ENCODE data around the gene BIN1.
"Not testable (repeated sequence)": the region's sequence is repeated elsewhere in the genome, so short reads cannot be mapped to it uniquely, and the experiment has no call there.

The BIN1 gene

DNA sequence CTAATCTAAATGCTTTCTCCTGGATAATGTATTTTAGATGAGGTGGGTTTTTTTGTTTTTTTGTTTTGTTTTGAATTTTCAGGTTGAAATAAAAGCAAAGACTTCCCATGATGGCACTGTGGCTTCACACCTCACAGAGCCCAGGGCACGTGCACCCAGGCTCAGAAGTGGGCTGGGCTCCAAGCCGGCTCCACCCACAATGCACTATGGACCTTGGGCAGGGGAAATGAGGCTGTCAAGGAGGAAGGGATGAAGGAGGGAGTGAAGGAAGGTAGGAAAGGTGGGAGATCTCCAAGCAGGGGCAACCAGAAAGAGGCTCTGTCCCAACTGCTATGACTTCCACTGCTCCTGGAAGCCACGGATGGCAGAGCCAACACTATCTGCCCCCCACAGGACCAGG, 60.4 kb downstream of the BIN1 start:
- DNase-seq (ENCODE audit: low spot score): no peak

DNA sequence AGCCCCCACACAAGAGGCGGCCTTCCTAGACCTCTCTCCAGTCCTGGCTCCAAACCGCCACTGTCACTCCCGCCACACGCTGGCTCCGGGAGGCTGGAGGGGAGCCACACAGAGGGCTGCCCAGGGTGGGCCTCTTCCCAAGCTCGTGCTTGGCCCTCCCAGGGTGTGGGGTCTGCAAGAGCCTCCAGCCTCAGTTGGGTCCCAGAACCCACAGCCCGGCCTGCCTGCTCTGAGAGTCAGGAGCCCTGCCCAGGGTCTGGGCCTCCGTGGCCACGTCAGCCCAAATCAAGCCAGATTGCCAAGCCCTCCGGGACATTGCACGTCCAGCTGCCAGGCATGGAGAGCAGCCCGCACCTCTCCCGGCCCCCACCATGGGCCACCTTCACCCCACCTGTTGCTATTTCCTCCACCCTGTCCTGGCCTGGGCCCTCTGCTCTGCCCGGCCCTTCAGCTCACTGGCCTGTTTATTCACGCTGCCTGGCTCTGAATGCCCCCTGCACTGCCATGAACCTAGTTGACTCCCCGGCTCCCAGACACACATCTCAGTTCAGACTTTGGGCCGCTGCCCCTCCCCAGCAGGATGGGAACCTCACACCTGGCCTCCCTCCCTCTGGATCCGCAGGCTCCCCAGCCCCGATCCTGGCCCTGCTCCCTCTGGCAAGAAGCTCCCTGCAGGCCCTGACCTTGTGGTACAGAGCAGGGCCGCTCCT, 61.0 kb downstream of the BIN1 start:
- no peak for DNase-seq (ENCODE audit: low spot score)

DNA sequence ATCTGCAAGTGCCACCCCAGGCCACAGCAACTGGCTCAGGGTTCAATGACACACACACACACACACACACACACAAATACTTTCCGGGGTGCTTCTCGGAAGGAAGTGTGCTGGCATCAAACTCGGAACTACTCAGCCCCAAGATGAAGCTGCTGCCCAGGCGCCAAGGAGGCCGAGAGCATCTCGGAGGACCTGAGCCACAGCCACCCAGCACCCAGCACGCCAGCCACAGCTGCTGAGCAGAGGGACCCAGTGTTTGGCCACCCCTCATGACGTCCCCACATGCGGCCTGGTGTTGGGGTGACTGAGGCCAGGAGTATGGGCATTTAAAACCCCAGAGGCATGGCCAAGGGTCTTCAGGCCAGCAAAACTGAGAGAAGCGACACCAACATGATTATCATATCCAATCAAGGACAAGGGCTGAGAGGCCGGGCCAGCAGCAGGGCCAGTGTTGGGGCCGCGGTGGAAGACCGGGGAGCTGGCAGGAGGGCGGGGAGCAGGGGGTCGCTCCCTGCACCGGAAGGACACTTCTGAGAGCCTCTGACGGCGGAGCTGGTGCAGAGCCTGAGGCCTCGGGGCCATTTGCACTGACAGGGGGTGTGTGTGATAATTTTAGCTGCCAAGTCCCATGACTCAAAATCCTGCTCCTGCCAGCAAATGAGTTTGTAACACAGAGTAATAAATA, 61.8 kb downstream of the BIN1 start:
- no peak for DNase-seq (ENCODE audit: low spot score)

DNA sequence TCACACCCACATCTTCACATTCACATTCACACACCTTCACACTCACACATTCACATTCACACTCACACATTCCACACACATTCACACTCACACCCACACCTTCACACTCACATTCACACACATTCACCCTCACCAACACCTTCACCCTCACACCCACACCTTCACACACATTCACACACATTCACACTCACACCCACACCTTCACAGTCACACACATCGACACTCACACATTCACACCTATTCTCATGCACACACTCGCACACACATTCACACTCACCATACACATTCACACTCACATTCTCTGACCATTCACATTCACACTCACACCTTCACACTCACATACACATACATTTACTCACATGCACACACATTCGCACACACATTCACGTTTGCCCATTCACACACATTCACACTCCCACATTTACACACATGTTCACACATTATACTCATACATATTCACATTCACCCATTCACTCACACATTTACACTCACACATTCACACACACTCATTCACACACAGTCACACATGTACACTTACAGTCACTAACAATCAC, 62.7 kb downstream of the BIN1 start:
- no peak for DNase-seq (ENCODE audit: low spot score)

DNA sequence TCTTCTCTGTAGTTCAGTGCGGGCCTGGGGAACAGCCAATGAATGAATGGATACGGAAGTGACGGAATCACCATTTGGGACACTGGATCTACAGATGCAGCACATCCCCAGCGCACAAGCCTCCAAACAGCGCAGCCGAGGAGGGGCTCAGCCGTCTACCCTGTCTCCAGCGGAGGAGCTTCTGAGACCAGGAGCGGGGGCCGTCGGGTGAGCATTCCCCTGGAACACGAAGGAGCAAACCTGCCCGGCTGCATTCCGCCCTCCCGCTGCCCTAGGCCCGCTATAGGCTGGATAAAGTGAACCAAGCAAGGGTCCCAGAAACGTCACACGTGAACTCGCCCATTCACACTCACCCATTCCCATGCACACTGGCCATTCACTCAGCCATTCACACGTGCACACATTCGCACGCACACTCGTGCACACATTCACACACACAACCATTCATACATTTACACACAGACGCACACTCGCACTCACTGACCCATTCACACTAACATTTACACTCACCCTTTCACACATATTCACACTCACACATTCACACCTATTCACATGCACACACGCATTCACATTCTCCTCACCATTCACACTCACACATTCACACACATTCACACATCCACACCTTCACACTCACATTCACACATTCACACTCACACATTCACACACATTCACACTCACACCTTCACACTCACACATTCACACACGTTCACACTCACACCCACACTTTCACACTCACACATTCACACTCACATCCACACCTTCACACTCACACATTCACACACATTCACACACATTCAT, 63.4 kb downstream of the BIN1 start:
- no peak for DNase-seq (ENCODE audit: low spot score)

DNA sequence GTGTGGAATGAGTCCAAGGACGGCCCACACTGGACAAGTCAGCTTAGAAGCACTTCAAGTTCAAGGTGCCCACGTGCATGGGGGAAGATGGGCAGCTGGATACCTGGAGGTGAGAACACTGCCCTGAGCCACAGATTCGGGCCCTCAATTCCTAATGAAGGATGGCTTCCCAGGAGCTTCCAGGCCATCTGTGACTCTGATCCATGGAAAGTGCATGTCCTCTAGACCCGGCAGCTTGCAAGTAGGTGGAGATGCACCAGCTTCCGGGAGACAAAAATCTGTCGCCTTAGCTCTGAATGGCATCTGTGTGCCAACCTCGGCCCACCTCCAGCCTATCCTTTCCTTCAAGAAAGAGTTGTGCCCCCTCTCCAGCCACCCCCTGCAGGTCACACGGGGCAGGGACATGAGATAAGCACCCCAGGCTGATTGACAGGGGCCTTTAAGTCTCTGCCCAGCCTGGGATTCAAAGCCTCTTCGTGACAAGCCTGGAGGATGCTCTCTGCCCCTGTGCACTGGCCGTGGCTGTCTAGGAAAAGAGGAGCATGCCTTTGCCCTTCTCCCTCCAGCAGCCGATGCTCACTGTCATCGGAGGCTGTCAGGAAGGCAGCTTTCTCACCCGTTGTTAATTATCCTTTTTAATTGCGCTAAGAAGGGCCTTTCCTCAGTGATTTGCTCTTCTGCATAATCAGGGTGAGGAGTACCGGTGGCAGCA, 65.5 kb downstream of the BIN1 start:
- no peak for DNase-seq (ENCODE audit: low spot score)

DNA sequence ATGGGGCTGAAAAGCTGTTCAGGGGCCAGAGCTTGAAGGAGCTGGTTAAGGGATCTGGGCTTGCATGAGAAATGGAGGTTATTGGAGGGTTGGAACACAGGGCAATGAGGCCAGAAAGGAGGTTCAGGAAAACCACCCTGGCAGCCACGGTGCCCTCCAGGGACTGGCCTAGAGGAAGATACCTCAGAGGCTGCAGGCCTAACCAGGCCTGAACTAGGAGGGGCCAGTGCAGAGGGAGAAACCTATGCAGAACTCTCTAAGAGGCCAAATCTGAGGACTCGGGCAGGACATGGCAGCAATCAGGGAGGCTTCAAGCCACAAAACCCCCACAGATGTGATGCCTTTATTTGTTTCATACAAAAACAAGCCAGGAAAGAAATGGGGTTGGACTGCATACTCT, 66.8 kb downstream of the BIN1 start:
- DNase-seq (ENCODE audit: low spot score): no peak

DNA sequence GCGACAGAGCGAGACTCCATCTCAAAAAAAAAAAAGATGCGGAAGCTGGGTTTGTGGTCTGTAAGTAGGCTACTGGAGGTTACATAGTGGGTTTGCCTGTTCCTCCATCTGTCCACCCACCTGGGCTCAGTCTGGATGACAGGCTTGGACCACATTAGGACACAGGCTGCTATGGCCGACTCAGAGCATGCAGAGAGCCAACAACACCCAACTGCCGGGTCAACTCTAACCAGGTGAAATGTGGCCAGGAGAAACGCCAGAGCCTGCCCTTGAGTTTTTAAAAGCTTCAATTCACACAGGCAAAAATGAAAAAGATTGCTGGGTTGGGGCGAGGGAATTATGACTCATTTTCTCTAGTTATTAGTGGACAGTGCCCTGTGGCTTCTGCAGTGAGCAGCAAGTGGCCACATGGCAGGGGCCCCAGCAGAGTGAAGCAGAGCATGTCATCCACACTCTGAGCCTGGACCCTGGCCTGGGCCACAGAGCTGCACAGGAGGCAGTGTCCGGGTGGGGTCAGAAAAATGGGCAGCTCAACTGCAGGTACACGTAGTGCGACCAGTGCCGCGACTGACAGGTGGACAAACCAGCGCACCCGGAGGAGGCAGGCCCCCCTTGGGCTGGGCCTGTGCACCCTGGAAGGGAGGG, 67.4 kb downstream of the BIN1 start:
- DNase-seq (ENCODE audit: low spot score): no peak

DNA sequence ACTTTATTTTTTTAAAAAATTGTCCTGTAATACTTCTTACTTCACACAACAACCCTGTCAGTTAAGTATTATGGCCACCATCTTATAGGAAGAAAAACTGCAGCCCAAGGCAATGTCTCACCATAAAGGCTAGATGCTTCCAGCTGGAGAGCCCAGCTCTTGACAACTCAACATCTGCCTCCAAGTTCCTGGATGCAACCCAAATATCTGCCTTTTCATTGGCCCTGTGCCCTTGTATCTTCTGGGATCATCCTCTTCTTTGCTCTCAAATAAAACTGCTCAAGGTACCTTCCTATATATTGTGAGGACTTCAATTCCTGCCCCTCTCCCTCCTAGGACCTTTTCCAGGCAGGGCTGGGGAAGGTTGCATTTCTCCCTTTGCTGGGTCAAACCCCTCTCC, 69.5 kb downstream of the BIN1 start:
- DNase-seq (ENCODE audit: low spot score): no peak

DNA sequence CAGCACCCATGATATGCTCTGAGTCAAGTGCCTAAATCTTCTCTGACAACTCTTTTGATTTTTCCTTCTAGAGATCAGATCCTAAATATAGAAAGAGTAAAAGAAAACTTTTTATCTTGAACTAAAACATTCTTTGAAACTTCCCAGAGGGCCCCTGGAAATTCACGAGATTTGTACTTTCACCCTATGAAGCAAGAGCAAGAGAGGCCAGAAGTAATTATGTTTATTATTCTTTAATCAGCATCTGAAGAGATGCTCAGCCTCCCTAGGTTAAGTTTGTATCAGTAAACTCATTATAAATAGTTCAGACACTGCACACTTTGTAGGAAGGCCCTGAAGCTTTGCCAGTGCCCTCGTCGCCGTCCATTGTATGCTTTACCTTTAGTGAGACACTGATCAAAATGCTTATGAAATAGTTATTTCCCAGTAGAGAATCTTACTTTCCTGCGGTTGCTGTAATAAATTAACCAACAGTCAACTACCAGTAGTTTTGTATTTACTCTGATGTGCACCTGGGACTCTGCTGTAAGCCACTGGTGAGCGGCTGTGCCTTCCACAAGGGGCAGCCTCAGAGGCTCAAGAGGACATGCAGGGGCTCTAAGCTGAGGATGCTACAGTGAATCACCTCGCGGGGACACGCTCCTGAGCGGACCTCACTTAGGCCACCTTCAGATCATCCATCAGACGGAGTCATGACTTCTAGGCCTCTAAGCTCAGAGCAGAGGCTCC, 71.9 kb downstream of the BIN1 start:
- no peak for DNase-seq (ENCODE audit: low spot score)

DNA sequence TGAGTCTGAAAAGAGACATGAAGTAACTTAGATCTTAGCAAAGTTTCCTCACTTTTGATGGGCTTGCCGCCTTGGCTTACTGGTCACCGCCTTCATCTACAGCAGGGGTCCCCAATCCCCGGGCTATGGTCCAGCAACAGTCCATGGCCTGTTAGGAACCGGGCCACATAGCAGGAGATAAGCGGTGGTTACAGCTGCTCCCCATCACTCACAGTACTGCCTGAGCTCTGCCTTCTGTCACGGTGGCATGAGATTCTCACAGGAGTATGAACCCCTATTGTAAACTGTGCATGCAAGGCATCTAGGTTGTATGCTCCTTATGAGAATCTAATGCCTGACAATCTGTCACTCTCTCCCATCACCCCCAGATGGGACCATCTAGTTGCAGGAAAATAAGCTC, 72.9 kb downstream of the BIN1 start:
- DNase-seq (ENCODE audit: low spot score): no peak

DNA sequence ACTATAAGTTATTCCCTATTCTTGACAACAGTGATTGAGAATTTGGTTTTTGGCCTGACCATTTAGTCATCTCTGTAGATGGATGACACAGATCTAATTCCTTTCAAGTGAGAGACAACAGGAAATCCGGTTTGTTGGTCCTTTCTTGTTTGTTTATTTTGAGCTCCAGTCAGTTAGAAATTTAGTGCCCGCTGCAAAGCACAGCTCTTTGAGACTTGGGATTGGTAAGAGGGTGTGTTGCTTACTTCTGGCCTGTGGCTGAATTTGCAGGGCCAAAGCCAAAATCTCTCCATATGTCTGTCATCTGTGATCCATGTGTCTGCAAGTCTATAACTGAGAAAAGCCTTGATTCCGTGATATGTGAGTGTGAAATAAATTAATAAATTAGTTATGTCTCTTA, 74.3 kb downstream of the BIN1 start:
- no peak for DNase-seq (ENCODE audit: low spot score)

DNA sequence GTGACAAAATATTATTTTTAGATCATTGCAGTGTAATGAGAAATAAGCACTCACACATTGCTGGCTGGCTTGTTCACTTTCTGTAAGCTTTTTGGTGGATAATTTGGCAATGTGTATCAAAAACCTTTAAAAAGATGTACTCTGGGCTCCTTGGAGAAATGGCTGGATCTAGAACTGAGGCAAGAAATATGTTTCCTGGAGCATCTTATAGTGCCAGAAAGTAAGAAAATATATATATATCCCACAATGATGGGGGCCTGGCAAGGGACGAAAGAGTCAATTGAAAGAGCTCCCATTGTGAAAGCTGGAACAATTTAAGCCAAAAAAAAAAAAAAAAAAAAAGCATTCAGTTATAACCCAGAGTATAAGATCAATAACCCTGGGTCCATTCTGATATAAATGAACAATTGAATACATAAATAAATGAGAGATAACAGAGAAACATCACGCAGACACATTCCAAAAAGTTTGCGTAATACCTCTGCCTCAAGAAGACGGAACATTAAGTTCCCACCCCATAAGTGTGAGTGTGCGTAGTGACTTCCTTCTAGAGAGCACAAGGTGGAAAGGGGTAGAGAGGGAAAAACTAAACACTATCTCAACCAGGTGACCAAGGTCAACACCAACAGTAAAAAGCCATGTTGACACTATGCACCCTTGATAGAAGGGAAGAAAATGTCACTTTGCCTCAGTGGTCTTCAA, 77.5 kb downstream of the BIN1 start:
- DNase-seq (ENCODE audit: low spot score): no peak

DNA sequence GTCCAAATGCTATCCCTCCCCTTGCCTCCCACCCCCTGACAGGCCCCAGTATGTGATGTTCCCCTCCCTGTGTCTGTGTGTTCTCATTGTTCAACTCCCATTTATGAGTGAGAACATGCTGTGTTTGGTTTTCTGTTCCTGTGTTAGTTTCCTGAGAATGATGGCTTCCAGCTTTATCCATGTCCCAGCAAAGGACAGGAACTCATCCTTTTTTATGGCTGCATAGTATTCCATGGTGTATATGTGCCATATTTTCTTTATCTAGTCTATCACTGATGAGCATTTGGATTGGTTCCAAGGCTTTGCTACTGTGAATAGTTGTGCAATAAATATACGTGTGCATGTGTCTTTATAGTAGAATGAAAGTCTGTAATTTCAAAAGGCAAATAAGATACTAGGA, 78.2 kb downstream of the BIN1 start:
- not testable (repeated sequence) for DNase-seq (ENCODE audit: low spot score)

DNA sequence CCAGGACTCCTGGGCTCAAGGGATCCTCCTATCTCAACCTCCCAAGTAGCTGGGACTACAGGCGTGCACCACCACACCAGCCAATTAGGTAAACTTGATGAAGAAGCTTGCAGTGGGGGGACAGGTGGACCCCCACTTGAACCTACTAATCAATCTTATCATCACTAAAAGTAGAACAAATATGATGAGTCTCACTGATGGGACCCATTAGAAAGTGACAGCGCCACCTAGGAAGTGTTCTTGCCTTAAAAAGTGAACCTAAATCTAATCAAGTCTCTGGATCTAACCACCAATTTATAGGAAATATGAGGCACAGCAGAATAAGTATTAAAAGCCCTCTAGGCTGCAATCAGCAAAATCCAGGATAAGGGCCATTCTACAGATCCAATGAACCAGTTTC, 79.2 kb downstream of the BIN1 start:
- DNase-seq (ENCODE audit: low spot score): no peak

DNA sequence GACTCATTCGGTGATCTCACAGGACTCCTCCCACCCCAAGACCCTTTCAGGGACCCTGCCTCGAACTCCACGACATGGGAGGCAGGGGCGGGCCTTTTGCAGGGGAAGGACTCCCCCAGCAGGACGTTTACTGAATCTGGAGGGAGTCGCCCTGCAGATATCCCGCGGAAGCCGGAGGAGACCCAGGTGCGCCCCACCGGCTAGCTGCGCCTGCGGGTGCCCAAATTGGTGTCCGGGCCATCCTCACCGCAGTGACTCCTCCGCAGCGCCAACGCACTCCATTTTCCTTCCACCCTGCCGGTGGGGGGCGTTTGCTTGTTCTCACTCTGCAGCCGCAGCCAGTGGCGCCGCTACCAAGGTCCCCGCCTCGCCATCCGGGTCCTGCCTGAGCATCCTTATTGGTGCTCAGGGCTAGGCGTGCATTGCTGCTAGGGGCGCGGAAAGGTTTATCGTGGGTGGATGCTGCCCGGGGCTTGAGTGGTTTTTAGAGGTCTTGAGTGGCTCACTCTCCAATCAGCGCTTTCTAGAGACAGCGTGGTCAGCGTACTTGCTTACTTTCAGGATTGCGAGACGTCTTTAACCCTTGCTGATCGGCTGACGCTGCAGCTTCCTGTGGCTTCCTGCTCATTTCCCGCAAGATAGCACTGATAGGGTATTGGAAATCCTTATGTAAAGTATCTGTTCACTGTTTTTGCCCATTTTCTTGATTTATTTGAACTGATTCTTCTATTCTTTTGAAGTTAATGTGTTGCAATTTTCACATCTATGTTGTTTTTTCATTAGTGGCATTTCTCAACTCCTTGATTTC, 81.4 kb downstream of the BIN1 start:
- DNase-seq (ENCODE audit: low spot score): no peak

DNA sequence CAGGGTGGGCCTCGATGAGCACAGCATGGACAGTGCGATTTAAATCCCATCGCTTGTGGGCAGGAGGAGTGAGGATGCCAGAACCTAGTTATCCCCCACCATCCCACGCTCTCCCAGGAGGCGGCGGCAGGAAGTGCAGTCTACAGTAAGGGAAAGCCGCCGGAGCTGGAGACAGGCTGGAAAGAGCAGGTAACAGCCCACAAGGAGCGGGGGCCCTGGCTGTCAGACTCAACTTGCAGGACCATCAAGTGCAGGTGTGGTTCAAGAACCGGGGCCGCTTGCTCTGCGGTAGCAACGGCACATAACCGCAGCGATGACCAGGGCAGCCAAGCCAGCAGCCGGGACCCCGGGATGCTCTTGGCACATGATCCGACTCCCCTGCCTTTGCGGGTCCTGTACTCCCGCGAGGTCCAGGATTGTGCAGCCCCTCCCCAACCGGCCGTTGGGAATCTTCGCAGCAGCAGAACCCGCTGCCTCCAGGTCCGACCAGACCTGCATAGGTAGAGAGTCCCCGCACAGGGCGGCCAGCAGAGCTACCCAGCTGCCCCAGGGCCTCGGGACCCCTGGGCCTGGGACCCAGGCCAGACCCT, 82.1 kb downstream of the BIN1 start:
- no peak for DNase-seq (ENCODE audit: low spot score)

DNA sequence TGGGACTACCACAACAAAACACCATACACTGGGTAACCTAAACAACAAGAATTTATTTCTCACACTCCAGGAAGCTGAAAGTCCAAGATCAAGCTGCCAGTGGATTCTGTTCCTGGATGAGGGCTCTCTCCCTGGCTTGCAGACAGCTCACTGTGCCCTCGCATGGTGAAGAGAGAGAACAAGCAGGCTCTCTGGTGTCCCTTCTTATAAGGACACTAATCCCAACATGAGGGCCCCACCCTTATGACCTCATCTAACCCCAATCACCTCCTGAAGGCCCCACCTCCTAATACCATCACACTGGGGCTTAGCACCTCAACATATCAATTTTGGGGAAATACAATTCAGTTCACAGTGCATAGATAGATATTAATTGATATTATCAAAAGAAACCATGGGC, 83.5 kb downstream of the BIN1 start:
- DNase-seq (ENCODE audit: low spot score): no peak

DNA sequence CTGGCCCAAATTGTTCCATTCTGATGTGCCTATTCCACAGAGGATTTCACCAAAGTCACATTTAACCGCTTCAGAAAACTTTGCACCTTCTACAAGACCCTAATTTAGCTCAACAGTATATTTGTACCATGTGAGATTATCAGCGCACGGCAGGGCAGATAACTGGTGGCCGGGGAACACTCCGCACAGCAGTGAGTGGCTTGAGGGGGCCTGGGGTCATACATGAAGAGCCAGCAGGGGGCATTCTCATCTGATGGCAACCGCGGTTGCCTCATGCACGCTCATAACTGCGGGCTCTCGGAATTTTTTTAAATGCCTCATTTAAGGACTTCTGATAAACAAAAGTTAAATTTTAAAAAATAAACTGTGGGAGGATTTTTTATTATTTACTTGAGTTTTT, 84.1 kb downstream of the BIN1 start:
- DNase-seq (ENCODE audit: low spot score): no peak

Measured in hematopoietic multipotent progenitor cell treated with erythropoietin and hydrocortisone succinate and interleukin-3 and kit ligand, for 15 days (in vitro differentiated cells).